Neural cell (in vitro differentiated cells): ENCODE results near the gene SAYSD1.
"Not testable (repeated sequence)": the region's sequence is repeated elsewhere in the genome, so short reads cannot be mapped to it uniquely, and the experiment has no call there.

ENCODE experiments used
- EP300 ChIP-seq: fragments of 450-650 bp; conservative IDR thresholded peaks from 2 replicates; pipeline ENCODE4 v1.6.1; 2014; ENCODE audit warnings: antibody characterized with exemption, mild to moderate bottlenecking, moderate library complexity; ENCODE audit not compliant: poor library complexity, severe bottlenecking
- POLR2AphosphoS5 ChIP-seq: IDR thresholded peaks from 2 replicates; pipeline ENCODE4 v1.6.1; 2012
- RAD21 ChIP-seq: fragments of 450-650 bp; conservative IDR thresholded peaks from 2 replicates; pipeline ENCODE4 v1.6.1; 2014; ENCODE audit warnings: antibody characterized with exemption, mild to moderate bottlenecking, moderate library complexity
- REST ChIP-seq: IDR thresholded peaks from 2 replicates; pipeline ENCODE4 v1.6.1; 2012; ENCODE audit warnings: borderline replicate concordance
- TF ChIP-seq, protein P1 (sequence below): fragments of 450-650 bp; IDR thresholded peaks from 2 replicates; pipeline ENCODE4 v1.5.1; 2014; ENCODE audit warnings: antibody characterized with exemption, mild to moderate bottlenecking, moderate library complexity; ENCODE audit not compliant: poor library complexity, severe bottlenecking

GRCh38 chr6:39134761-39135160 is 19.8 kb upstream of the SAYSD1 start:
- TF ChIP-seq, protein P1, sequence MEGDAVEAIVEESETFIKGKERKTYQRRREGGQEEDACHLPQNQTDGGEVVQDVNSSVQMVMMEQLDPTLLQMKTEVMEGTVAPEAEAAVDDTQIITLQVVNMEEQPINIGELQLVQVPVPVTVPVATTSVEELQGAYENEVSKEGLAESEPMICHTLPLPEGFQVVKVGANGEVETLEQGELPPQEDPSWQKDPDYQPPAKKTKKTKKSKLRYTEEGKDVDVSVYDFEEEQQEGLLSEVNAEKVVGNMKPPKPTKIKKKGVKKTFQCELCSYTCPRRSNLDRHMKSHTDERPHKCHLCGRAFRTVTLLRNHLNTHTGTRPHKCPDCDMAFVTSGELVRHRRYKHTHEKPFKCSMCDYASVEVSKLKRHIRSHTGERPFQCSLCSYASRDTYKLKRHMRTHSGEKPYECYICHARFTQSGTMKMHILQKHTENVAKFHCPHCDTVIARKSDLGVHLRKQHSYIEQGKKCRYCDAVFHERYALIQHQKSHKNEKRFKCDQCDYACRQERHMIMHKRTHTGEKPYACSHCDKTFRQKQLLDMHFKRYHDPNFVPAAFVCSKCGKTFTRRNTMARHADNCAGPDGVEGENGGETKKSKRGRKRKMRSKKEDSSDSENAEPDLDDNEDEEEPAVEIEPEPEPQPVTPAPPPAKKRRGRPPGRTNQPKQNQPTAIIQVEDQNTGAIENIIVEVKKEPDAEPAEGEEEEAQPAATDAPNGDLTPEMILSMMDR, result not testable (repeated sequence)
- TF ChIP-seq RAD21, EP300, REST, POLR2AphosphoS5: not testable (repeated sequence)
